ACC112 (cell line): ENCODE data around the gene SESN3.
"Not testable (repeated sequence)": the region's sequence is repeated elsewhere in the genome, so short reads cannot be mapped to it uniquely, and the experiment has no call there.

Experiments
- H2AFZ ChIP-seq: fragments of 200-600 bp; sonication (generic); one replicate; pipeline ENCODE4 v1.6.0; 2017; ENCODE audit warnings: antibody characterized with exemption, low read length; ENCODE audit not compliant: unreplicated experiment
- H3K27ac ChIP-seq: fragments of 200-600 bp; sonication (generic); 2 replicates; pipeline ENCODE4 v1.5.1; 2014; ENCODE audit warnings: low read depth, mild to moderate bottlenecking, antibody characterized with exemption, low read length, moderate library complexity
- H3K27me3 ChIP-seq: fragments of 200-600 bp; sonication (generic); 2 replicates; pipeline ENCODE4 v1.6.1; 2014; ENCODE audit warnings: mild to moderate bottlenecking, antibody characterized with exemption, low read length, moderate library complexity, mixed read lengths; ENCODE audit not compliant: insufficient read depth
- H3K36me3 ChIP-seq: fragments of 200-600 bp; sonication (generic); 2 replicates; pipeline ENCODE4 v1.6.1; 2016; ENCODE audit warnings: mild to moderate bottlenecking, antibody characterized with exemption, low read length, moderate library complexity, mixed read lengths; ENCODE audit not compliant: insufficient read depth
- H3K4me1 ChIP-seq: fragments of 200-600 bp; sonication (generic); one replicate; pipeline ENCODE4 v1.6.1; 2016; ENCODE audit warnings: low read length, mixed read lengths; ENCODE audit not compliant: insufficient read depth, unreplicated experiment, control insufficient read depth
- H3K4me3 ChIP-seq: fragments of 200-600 bp; sonication (generic); 2 replicates; pipeline ENCODE4 v1.5.1; 2014; ENCODE audit warnings: mild to moderate bottlenecking, low read depth, low read length
- H3K79me2 ChIP-seq: fragments of 200-600 bp; sonication (generic); one replicate; pipeline ENCODE4 v1.6.0; 2016; ENCODE audit warnings: low read length; ENCODE audit not compliant: control insufficient read depth, unreplicated experiment, insufficient read depth

The SESN3 gene

DNA sequence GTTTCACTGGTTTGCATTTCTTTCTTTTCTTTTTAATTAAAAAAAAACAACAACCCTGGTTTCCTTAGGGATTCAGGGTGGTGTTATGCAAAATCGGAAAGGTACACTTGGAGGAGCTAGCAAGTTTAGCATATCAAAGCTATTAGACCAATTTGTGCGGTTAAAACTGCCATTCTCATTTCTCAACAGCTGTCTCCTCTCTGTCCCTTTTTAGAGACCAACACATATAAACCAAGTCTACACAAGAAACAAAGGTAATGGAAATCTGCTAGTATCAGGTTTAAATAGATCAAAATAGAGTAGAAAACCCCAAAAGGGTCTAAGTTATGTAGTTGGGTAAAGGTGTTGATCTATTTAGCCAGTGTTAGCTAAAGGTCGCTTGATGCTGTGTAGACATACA is 1.7 kb upstream of the SESN3 start:
- H3K27me3 ChIP-seq = no peaks in the 10 kb centered on the region
- H3K4me3 ChIP-seq = peak overlapping the region; percentile 89
- peak overlapping the region; percentile 91 for H2AFZ ChIP-seq
- H3K4me1 ChIP-seq = peaks cover 16% of the 10 kb centered on the region
- no peaks in the 10 kb centered on the region for H3K36me3 ChIP-seq
- peaks cover 2% of the 10 kb centered on the region for H3K79me2 ChIP-seq
- no peak overlapping the region for H3K27ac ChIP-seq

DNA sequence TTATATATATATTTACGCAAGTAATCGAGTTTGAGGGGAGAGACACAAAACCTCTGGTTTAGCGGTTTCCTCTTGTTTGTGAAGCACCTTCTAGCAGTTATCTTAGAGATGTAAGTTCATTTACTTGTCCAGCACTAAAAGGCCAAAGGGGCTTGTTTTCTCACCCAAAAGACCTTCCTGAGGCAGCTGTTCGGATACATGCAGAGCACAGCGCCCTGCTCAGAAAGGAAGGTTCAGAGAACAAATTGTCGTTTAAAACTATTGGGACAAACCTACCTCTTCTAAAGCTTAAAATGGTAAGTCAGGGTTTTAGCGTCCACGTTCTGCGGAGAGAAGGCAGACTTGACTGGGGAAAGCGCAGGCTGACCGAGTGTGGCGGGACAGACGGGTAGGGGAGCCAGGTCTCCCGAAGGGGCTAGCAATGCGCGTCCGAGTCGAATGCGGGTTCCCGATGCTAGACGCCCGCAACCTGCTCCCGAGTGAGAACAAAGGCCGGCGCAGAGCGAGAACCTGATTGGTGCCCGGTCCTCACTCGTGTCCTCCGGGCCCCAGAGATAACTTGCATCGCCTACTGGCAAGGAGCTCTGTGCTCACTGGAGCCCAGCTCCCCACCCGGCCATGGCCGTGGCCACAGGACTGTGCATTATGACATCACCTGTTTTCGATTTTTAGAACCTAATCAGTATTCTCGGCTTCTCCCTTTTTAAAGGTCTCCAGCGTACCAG is 1.0 kb upstream of the SESN3 start:
- Histone ChIP-seq H3K27ac (peak overlapping the region; percentile 3; the same call in 1 of the 2 replicates), H3K4me3 (peak overlapping the region; percentile 89), H3K36me3 (no peaks in the 10 kb centered on the region), H3K79me2 (peaks cover 2% of the 10 kb centered on the region), H2AFZ (peak overlapping the region; percentile 91), H3K27me3 (no peaks in the 10 kb centered on the region), H3K4me1 (peaks cover 18% of the 10 kb centered on the region)

DNA sequence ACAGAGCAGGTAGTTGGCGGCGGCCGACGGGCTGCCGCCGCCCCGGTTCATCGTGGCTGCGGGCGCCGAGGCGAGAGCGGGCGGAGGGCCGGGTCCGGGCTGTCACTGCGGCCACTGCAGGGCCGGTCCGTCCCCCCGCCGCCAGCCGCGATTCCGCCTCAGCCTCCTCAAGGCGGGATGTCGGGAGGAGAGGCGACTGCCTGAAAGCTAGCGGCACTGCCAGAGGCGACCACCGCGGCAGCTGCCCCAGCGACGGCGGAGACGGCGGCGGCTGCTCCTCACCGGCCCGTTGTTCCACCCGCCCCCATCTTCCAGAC is 234 bp downstream of the SESN3 start:
- Histone ChIP-seq H3K79me2 (peaks cover 2% of the 10 kb centered on the region), H3K4me1 (peaks cover 18% of the 10 kb centered on the region), H3K27ac (no peak overlapping the region), H3K36me3 (no peaks in the 10 kb centered on the region), H2AFZ (peak overlapping the region; percentile 87), H3K4me3 (peak overlapping the region; percentile 89), H3K27me3 (no peaks in the 10 kb centered on the region)

DNA sequence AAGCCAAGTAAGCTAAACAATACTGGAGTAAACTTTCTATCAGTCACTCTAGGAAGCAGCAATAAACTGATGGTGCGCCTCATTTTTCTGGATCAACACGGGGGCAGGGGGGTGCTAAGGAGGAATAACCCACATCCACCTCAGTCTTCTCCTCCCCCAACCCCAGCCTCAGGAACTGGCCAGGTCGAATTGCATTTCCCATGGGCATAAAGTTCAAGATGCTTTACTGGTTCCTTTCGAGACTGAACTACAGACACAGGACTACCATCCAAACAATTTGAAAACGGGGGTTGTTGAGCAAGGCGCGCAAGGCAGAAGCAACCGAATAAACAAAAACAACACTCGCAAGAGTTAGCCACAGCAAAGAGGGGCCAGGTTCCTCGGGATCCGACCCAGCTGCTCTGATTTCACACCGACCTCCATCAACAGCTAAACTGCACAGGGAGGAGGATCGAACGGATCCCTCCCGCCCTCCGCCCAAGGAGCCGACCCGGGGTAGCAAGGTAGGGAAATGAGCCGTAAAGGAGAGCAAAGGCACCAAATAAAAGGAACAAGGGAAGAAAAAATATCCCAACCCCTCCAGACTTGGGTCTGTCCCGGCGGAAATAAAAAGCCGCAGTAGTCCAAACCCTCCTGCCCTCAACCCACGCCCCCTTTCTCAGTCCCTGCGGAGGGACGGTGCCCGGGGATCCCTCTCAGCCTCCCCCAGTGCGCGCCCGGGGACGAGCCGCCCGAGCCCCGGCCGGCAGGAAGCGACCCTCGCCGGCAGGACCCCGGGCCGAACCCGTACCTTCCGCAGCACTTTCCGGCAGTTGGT is 801 bp downstream of the SESN3 start:
- Histone ChIP-seq H3K27me3 (no peaks in the 10 kb centered on the region), H3K4me3 (peak overlapping the region; percentile 89), H2AFZ (peak overlapping the region; percentile 87), H3K36me3 (no peaks in the 10 kb centered on the region), H3K27ac (0 out of 2 replicates have a peak overlapping the region, but pooled peaks have one; percentile 1), H3K79me2 (peaks cover 2% of the 10 kb centered on the region), H3K4me1 (peaks cover 18% of the 10 kb centered on the region)

DNA sequence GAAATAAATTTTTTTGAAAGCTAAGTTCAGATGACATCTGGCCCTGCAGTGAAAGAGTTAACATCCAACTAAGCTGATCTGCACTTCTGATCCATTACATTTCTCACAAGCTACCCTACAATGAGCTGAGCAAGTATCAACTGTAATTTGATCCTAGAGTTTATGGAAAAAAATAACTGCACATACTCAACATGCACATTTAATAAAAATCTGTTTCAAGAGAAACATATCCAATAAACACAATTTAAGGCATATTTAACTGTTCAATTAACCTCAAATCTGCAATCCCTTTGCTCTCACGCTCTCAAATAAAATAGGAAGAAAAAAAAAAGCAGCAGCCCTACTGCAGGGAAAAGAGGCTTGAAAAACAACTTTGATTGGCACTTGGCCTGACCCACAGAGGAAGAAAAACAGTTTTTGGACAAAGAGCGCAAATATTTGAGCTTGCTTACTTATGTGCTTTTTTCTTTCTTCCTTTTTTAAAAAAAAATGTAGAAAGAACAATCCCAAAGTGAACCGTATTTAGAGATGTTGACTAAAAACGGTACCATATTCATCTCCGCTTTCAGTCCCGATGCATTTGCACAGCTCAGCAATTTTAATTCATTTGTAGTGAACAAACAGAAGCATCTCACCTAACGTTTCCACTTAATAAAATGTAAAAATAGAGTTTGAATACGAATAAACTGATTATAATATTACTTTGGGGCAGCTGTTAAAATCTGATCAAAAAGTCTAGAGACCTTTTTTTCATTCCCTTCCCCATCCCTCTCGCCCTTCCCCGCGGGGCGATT is 1.6 kb downstream of the SESN3 start:
- no peaks in the 10 kb centered on the region for H3K36me3 ChIP-seq
- peaks cover 18% of the 10 kb centered on the region for H3K4me1 ChIP-seq
- peak overlapping the region; percentile 24; the same call in 1 of the 2 replicates for H3K27ac ChIP-seq
- H3K4me3 ChIP-seq = peak overlapping the region; percentile 89
- no peaks in the 10 kb centered on the region for H3K27me3 ChIP-seq
- H2AFZ ChIP-seq = peak overlapping the region; percentile 87
- peaks cover 2% of the 10 kb centered on the region for H3K79me2 ChIP-seq

DNA sequence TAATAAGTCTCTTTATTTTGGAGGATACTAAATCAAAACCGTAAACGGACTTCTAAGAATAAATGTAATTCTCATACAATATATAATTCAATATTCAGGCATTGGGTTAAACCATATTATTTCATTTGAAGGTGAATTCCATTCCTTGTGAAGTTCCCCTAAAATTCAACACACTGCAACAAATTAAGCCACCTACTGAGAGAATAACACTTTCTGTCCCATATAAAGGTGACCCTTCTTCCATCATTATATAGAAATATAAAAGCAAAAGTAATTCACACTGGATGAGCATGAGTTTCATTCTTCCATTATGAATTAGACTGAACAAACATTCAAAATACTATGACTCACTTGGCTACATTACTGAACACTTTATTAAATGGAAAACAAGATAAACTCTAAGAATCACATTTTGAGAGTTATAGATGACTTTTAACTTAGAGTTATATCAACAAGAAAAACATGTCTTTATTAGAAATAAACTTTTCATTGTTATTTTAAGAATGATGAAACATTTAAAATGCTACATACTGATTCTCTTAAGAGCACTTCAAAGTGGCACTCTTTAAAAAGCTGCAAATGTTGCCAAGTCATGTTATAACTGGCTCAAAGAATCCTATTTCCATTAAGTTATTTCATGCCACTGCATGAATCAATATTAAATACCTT is 2.8 kb downstream of the SESN3 start:
- Histone ChIP-seq H3K4me1 (peaks cover 18% of the 10 kb centered on the region), H3K27me3 (no peaks in the 10 kb centered on the region), H2AFZ (peak overlapping the region; percentile 56), H3K27ac (peak overlapping the region; percentile 69), H3K36me3 (no peaks in the 10 kb centered on the region; the same call in 1 of the 2 replicates), H3K79me2 (peaks cover 2% of the 10 kb centered on the region), H3K4me3 (peak overlapping the region; percentile 89)

DNA sequence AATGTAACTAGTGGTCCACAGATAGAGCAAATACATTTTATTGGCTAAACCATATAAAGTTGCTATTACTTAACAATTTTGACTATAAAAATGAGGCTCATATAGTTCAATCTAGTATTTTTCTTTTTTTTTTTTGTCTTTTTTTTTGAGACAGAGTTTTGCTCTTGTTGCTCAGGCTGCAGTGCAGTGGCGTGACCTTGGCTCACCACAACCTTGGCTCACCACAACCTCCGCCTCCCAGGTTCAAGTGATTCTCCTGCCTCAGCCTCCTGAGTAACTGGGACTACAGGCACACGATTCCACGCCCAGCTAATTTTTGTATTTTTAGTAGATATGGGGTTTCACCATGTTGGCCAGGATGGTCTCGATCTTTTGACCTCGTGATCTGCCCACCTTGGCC is 3.9 kb downstream of the SESN3 start:
- H3K4me3 ChIP-seq, H3K79me2 ChIP-seq: not testable (repeated sequence)

DNA sequence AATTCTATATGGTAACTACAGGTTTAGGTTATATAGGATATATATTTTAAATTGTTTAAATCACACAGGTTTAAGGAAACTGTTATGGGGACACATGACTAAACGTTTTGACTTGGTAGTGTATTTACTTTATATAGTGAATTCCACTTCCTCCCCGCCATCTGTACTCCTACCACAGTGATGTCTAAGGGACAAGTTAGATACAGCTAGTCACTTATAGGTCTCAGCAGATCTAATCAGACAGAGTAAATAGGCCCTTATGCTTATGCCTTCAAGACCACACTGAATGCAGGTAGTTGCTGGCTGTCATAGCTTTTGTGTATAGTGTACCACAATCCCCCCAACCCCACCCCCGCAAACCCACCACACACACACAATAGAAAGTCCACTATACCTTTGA is 8.2 kb downstream of the SESN3 start:
- Histone ChIP-seq H3K27ac (no peak overlapping the region), H3K36me3 (no peaks in the 10 kb centered on the region; the same call in 1 of the 2 replicates), H3K4me3 (no peak overlapping the region), H2AFZ (no peak overlapping the region), H3K79me2 (no peaks in the 10 kb centered on the region), H3K4me1 (peaks cover 4% of the 10 kb centered on the region), H3K27me3 (no peaks in the 10 kb centered on the region)

More for the DNA sequence above, 3.9 kb downstream of the SESN3 start:
- not testable (repeated sequence) for H3K27ac ChIP-seq, H2AFZ ChIP-seq, H3K27me3 ChIP-seq, H3K36me3 ChIP-seq
- peaks cover 15% of the 10 kb centered on the region for H3K4me1 ChIP-seq

DNA sequence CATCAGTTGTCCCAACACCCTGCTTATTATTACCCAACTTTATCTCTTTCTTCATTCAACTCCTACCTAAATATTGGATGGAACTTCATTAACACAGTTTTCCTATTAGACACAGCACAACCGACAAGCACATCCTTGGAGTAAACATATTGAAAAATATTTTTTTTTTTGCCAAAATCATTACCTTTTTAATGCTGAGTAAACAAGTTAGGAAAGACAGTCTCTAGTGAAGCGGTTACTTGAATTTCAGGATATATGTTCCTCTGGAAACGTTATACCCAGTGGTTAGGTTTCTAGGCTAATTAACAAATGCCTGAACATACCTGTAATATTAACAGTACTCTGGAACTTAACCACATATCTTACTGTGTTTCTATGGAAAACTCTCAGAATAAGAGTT is 11.4 kb downstream of the SESN3 start:
- no peak overlapping the region for H3K4me3 ChIP-seq
- H3K79me2 ChIP-seq = no peaks in the 10 kb centered on the region
- no peaks in the 10 kb centered on the region for H3K27me3 ChIP-seq
- no peak overlapping the region for H2AFZ ChIP-seq
- no peak overlapping the region for H3K27ac ChIP-seq
- H3K4me1 ChIP-seq = no peaks in the 10 kb centered on the region
- no peaks in the 10 kb centered on the region; the same call in 1 of the 2 replicates for H3K36me3 ChIP-seq

DNA sequence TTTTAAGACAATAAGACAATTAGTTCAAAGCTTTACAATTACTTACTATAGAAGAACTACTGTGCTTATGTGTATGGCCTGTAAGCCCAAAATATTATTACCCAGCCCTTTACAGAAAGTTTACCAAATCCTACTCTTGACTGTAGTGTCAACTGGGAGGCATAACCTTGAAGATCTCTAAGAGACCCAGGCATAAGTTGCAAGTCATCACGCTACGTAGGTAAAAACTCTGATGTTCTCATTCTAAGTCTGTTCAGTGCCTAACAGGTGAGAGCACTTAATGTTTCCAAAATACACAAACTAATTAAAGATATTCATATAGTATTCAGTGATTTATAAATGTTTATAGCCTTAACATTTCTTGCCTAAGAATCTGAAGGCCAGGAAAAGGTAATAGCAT is 12.9 kb downstream of the SESN3 start:
- H3K27me3 ChIP-seq = no peaks in the 10 kb centered on the region
- H3K4me1 ChIP-seq = no peaks in the 10 kb centered on the region
- H3K27ac ChIP-seq = no peak overlapping the region
- no peaks in the 10 kb centered on the region for H3K36me3 ChIP-seq
- no peak overlapping the region for H2AFZ ChIP-seq
- H3K4me3 ChIP-seq = no peak overlapping the region
- no peaks in the 10 kb centered on the region for H3K79me2 ChIP-seq
